HG02840 (cell line): ENCODE data around the gene MLLT3.

Source experiments
- ATAC-seq: cut with Tn5 transposase; IDR thresholded peaks from one replicate; pipeline ENCODE4 v1.9.1; 2021; ENCODE audit warnings: mild to moderate bottlenecking, moderate library complexity, moderate number of reproducible peaks; ENCODE audit not compliant: unreplicated experiment, low FRiP score

The MLLT3 gene

GRCh38 chr9:20357037-20357432 is 265.3 kb downstream of the MLLT3 start:
- ATAC-seq = no peak

- no peak for ATAC-seq
These were observed 265.8 kb downstream of the MLLT3 start for GRCh38 chr9:20356403-20357036.

DNA sequence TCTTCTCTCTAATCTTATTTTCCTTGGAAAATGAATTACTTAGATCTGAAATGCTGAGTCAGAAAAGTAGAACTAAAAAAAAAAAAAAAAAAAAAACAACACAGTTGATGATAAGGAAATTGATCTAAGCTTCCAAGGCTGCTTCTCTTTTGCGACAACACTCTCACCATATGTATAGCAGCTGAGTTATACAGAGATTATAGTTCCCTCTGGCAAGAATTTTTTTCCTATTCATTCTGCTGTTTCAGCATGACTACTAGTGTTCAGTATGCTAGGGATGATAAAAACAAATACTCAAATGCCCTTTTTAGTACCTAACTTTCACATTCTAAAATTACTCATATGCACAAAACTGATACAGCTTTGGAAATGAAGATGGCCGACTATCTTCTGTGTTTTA is 267.3 kb downstream of the MLLT3 start:
- no peak for ATAC-seq

DNA sequence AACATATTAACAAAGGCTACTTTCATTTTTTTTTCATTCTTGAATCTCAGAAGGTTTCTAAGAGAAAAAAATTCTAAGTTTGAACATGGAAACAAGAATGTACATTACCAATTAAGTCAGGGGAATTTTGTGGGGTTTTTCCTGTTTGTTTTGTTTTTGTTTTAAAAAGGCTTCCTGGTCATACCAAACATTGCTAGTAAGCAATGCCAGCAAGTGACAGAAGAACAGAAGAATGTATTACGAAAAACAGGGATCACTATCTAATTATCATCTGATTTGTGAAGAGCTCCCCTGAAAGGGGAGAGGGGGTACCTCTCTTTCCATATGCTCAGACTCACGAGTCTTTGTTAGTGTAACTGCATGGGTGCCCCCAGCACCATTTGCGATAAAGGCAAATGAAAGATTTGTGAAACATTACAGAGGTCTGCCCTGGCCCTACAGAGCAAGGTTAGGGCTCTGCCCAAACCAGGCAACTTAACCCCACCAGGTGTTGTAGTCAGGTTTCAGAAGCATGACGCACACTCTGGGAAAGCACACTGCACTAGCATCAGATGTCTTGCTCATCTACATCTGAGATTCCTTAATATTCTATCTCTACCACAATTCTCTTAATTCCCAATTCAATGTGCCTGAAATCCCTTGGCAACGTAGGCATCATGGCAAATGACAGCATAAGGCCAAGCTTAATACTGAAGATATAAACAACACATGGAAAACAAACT is 268.2 kb downstream of the MLLT3 start:
- ATAC-seq = no peak

DNA sequence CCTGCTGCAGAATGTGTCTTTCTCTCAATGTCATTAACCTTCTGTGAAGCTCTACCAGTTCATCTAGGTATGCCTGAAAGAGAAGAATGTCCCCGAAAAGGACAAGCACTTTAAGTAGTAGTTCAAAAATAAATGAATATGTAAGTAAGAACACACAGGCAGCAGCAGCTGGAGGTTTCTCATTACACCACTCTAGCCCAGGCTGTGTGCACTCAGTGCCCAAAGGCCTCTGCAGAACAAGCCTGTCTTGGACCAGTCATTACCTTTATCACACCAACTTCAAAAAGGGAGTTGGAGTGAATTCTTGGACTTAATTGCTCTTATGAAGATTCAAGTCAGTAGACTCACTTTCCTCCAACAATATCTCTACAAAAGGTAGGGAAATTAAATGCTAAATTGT is 268.8 kb downstream of the MLLT3 start:
- ATAC-seq = no peak

GRCh38 chr9:20352591-20352990 is 269.7 kb downstream of the MLLT3 start:
- ATAC-seq = no peak

GRCh38 chr9:20351715-20352114 is 270.6 kb downstream of the MLLT3 start:
- no peak for ATAC-seq

DNA sequence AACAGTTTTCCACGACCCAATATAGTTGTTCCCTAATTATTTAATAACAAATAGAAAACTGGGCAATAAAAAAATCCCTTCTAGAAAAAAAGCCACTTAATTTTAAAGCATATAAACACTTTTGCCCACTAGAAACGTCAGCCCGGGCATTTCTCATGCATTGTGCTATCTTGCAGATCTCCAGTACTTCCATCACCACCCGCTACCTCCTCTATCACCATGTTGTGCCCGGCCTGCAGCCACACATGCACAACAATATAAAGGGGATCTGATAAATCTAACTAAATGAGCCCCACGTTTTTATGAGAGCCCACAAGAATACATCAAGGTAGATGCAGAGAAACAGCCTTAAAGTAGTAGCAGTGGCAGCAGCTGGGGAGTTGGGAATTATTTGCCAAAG is 272.7 kb downstream of the MLLT3 start:
- ATAC-seq = no peak

DNA sequence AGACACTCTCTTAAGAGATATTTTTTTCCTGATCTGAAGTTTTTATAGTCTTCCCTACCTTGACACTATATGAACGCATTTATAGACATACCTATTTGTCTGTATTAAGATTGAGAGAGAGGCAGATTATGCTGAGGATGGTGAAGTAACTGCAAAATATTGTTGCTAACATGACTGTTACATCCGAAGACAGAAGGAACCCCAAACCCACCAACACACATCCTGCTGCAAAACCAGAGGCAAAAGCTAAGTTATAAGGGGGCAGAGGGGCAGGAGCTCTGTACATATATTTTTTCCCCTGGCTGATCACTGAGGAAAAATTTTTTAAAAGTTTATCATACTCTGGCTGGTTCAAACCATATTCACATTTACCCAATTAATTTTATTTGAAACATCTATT is 279.0 kb downstream of the MLLT3 start:
- ATAC-seq = no peak

DNA sequence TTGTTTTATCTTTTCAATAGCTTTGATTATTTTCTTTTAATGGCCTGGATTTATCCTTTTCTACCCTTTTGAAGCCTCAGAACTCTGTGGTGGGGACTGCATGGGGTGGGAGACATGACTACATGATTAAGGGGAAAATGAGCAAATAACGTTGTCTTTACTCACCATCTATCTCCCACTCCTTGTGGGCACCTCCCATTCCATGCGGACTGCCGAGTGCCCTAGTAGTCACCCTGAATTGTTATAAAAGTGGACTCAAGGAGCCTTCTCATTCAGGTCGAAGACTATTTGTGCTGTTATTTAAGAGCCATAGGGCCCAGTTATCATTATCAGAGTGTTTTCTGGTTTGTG is 281.8 kb downstream of the MLLT3 start:
- ATAC-seq = no peak

DNA sequence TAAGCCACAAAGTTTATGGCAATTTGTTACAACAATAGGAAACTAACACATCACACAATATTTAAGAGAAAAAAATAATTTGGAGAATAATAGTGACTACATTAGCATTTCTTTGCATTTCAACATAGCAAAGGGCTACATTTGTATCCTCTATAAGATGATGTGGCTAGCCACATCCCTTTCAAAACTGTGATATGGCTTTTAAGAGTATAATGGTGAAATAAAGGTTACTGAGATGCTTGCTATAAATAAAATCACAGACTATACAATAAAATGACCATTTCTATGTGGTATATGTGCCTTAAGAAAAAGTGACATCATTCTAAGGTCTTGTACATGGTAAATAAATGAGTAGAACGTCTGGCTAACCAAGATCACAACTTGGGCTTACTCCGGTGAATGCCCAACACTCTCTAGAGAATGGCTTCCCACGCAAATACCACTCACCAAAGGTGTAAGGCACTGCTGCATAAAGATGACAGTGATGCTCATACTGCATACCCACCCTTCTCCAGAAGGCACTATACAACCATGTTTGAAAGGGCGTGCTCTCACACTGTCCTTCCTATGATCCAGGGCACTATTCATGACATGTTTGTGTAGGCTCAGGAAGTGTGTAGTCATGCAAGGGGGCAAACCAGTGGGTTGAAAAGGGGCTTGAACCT is 286.5 kb downstream of the MLLT3 start:
- ATAC-seq = no peak

GRCh38 chr9:20333991-20334390 is 288.3 kb downstream of the MLLT3 start:
- ATAC-seq = no peak

DNA sequence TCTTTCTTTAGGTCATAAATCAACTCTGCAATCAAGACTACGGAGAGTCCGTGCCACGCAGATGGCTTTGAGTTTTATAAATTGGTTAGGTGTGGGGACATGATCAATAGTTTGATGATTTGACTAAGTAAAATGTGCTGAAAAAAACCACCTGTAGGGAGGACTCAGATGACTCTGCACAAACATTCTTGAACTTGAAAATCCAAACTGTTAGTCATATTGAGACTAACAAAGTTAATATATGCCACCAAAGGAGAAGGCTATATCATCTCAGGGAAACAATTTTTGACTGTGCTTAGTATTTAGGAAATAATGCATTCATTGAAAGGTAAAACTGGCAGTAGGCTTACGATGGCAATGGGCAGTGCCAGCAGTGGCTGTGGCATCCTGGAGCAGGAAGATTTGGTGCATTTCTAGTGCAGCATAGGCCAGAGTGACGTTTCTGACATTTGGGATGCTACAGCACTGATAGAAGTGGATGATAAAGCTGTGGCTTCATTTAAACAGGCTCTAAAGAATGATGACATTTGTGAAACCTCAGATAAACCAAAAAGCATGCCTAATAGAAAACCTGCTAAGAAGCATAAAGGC is 291.1 kb downstream of the MLLT3 start:
- peak; percentile 90 for ATAC-seq

DNA sequence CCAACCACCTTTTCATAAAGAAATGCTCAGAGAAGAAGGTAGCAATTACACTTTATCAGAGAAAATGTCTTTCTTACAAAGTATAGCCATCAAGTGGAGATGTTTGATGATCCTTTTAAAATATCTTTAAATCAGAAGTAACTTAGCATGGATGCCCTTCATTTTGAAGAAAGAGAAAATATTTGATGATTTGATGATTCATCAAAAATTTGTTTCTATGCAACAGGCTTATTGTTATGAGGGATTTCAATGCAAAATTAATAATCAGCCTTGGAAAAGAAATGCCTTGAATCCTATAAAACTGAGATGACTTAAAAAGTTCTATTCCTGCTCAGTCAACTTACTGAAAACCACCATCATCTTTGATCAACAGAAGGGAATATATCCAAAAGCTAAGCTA is 291.6 kb downstream of the MLLT3 start:
- ATAC-seq = no peak

DNA sequence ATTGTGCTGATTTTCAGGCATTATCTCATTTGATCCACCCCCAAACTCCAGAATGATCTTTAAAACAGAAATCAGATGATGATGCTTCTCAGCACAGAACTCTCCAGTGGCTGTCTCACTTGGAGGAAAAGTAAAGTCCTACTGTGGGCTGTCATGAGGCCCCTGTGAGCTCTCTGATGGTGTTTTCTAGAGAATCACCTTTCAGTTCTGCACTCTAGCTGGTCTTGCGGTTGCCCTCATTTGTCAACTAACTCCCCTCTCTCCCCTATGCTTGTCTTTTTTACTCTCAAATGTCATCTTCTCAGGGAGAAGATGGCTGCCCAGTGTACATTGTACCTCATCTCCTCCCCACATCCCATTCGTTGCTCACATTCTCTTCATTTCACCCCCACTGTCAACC is 295.8 kb downstream of the MLLT3 start:
- ATAC-seq = no peak

DNA sequence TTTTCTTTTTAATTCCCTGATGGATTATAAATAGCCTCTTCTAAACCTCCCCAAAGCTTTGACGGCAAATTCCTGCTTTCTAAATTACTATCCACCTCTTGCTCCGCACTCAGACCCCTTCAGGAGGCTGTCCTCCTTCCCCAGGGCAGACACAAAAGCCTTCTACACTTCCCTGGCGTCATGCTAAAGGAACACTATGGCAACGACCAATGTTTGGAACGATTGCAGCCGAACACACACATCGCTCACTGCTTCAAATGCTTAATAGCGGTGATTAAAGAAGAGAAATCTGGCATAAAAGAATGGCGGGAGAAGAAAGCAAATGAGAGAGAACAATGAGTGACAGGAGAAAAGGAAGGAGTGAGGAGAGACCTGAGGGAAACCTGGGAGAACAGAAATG is 297.3 kb downstream of the MLLT3 start:
- no peak for ATAC-seq

DNA sequence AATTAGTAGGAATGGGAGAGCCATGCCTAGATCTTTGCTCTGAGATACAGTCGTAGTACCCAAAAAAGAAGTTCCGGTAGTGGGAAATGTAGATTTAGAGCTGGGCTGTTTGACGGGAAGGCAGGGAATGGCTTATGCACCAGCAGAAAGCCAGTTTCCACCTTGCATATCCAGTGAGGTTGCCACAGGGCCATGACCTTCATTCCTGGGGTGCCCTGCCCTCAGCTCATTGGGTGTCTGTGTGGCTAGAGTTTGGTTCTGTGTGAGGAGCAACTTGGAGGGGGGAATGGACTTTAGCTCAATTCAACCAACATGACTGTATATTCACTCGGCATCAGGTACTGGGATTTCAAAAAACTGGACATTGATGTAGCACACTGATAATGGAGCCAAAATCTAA is 300.1 kb downstream of the MLLT3 start:
- ATAC-seq = no peak

DNA sequence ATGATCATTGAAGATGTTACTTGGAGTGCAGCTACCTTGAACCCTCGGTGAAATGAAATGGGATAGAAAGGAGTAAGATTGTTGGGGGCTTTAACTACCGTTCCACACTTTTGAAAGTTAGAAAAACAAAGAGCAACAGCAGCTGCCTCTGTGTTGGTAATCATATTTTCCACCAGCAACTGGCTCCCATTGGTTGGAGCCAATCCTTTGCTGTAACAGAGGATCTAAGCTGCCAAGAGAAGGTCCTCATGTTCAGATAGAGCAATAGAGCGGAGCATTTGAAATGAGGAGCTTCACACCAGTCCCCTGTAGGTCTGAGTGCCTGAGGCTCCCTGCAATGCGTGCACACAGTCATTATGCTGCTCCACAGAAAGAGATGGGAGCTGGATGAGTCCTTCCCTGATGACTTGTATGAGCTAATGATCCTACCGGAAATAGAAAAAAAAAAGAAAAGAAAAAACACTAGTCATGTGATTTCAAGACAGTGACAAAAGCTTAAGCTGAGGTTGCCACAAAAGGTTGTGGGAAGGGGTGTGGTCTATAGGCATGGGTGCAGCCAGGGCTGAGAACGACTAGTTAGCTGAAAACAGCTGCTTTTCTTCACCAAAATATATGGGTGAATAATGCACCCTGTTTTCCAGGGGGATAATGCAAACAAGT is 300.7 kb downstream of the MLLT3 start:
- no peak for ATAC-seq

DNA sequence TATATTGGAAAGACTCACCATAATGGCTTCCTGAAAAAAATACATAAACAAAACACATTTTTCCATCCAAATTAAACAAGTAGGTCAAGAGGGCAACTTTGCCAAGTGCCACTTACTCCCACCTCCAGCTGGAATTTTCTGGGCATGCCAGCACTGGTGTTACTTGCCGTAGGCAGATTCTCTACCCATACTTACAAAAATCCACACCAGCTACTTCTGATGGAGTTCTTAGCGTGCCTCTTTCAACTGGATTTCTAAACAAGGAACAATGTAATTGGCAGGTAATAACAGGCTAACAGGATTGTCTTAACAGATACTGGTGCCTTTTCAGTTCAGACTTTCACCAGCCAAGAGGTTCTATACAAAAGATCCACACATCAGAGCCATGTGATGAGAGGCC is 301.4 kb downstream of the MLLT3 start:
- ATAC-seq = no peak

GRCh38 chr9:20319641-20320337 is 302.5 kb downstream of the MLLT3 start:
- no peak for ATAC-seq

DNA sequence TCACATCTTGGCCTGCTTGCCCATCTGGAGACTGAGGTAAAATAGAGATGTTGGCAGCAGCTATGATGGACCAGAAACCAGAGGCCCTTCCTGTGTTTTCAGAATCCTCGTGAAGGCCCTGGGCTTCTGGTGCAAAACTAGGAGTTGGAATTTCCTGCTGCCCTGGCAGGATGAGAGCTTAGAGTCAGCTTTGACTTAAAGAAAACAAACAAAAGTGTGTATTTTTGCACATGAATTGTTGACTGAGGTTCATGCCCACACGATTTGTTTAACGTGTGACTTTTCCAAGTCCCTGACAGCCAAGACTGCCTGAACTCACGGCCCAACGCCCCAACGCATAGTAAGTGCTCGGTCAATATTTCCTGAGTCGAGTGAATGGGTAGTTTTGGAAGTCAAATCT is 303.1 kb downstream of the MLLT3 start:
- no peak for ATAC-seq
